ENCODE results near the gene C1orf159. TPM values are rescaled to one million over a fixed set of nuclear protein-coding genes. Genes with fewer than 3 reads are reported as not detected.
A peak's percentile ranks its signal among the peaks of the same experiment; 100 is the strongest.

C1orf159 gene
- total and polyA plus RNA-seq, 2 donors from 2014 or later: 8.6 to 14.8 TPM

- no peak for TF ChIP-seq CTCF (IDR thresholded peaks at IDR 0.05; ENCODE audit: borderline replicate concordance, extremely low read depth, insufficient read depth)
- Histone ChIP-seq H3K27me3 (ENCODE audit: control insufficient read depth, insufficient read depth, low read length) (peaks cover 2% of the 10 kb centered on the region), H3K4me1 (ENCODE audit: control insufficient read depth in 2 of 3, insufficient read depth in 2 of 3, low read depth in 1 of 3, low read length in 3 of 3) (peaks cover 0 to under 1% (median 0%) of the 10 kb centered on the region in 3 donors), H3K36me3 (ENCODE audit: control insufficient read depth in 2 of 3, insufficient read depth in 3 of 3, low read length in 3 of 3) (no peaks in the 10 kb centered on the region), H3K27ac (ENCODE audit: low read depth in 2 of 2, low read length in 2 of 2) (no peak overlapping the region), H3K9me3 (ENCODE audit: control insufficient read depth in 2 of 3, insufficient read depth in 1 of 3, low read length in 3 of 3) (peaks cover 0 to 6% (median 0%) of the 10 kb centered on the region in 3 donors), H3K9ac (ENCODE audit: low read length in 3 of 3) (no peak overlapping the region), H3K4me3 (ENCODE audit: low read length in 3 of 3) (peak overlapping the region in 1 of 3 donors; percentile 41)
- intact Hi-C loops (cut with DNase I): no loop called here
- DNase-seq (peak in 2 of 5 donors; percentile 80 to 85), FAIRE-seq (no peak)
These were observed 996 bp upstream of the C1orf159 start for GRCh38 chr1:1116701-1117468.

- Histone ChIP-seq H3K9me3 (ENCODE audit: control insufficient read depth in 2 of 3, insufficient read depth in 1 of 3, low read length in 3 of 3) (peaks cover 0 to 6% (median 0%) of the 10 kb centered on the region in 3 donors), H3K27ac (ENCODE audit: low read depth in 2 of 2, low read length in 2 of 2) (no peak overlapping the region), H3K27me3 (ENCODE audit: control insufficient read depth, insufficient read depth, low read length) (peaks cover 2% of the 10 kb centered on the region), H3K36me3 (ENCODE audit: control insufficient read depth in 2 of 3, insufficient read depth in 3 of 3, low read length in 3 of 3) (no peaks in the 10 kb centered on the region), H3K4me1 (ENCODE audit: control insufficient read depth in 2 of 3, insufficient read depth in 2 of 3, low read depth in 1 of 3, low read length in 3 of 3) (no peaks in the 10 kb centered on the region), H3K4me3 (ENCODE audit: low read length in 3 of 3) (peak overlapping the region; percentile 16 to 54 (median 34)), H3K9ac (ENCODE audit: low read length in 3 of 3) (no peak overlapping the region)
- no peak for TF ChIP-seq CTCF (IDR thresholded peaks at IDR 0.05; ENCODE audit: borderline replicate concordance, extremely low read depth, insufficient read depth)
- DNase-seq: peak in 1 of 5 donors; percentile 90
- no peak for FAIRE-seq
- intact Hi-C loops (cut with DNase I): no loop called here
These were observed 628 bp downstream of the C1orf159 start for GRCh38 chr1:1115136-1115785.

GRCh38 chr1:1114431-1114830 is 1.5 kb downstream of the C1orf159 start:
- intact Hi-C loops (cut with DNase I): no loop called here
- no peak for FAIRE-seq

More at GRCh38 chr1:1114431-1114830, 1.5 kb downstream of the C1orf159 start:
- no peak overlapping the region for H3K27ac ChIP-seq (ENCODE audit: low read depth in 2 of 2, low read length in 2 of 2)
- TF ChIP-seq CTCF (IDR thresholded peaks at IDR 0.05; ENCODE audit: borderline replicate concordance, extremely low read depth, insufficient read depth): no peak
- H3K27me3 ChIP-seq (ENCODE audit: control insufficient read depth, insufficient read depth, low read length): peaks cover 2% of the 10 kb centered on the region
- H3K4me3 ChIP-seq (ENCODE audit: low read length in 3 of 3): no peak overlapping the region
- H3K9me3 ChIP-seq (ENCODE audit: control insufficient read depth in 2 of 3, insufficient read depth in 1 of 3, low read length in 3 of 3): peaks cover 0 to 6% (median 0%) of the 10 kb centered on the region in 3 donors
- peak in 1 of 5 donors; percentile 59 for DNase-seq
- H3K36me3 ChIP-seq (ENCODE audit: control insufficient read depth in 2 of 3, insufficient read depth in 3 of 3, low read length in 3 of 3): no peaks in the 10 kb centered on the region
- H3K9ac ChIP-seq (ENCODE audit: low read length in 3 of 3): no peak overlapping the region
- H3K4me1 ChIP-seq (ENCODE audit: control insufficient read depth in 2 of 3, insufficient read depth in 2 of 3, low read depth in 1 of 3, low read length in 3 of 3): no peaks in the 10 kb centered on the region

All from kidney (tissue), 14 donors.